Brain microvascular endothelial cell (primary cell): ENCODE measurements around the gene SLC35G6.

Experiments
- DNase-seq: peaks from one replicate; pipeline ENCODE4 v3.0.0-alpha.2; 2020
- H3K27ac ChIP-seq: fragments of 250-450 bp; sonication (Bioruptor Pico); 2 replicates; pipeline ENCODE4 v1.5.1; 2020; ENCODE audit warnings: mild to moderate bottlenecking, moderate library complexity
- H3K27me3 ChIP-seq: fragments of 250-450 bp; sonication (Bioruptor Pico); replicated peaks from 2 replicates; pipeline ENCODE4 v1.5.1; 2020; ENCODE audit warnings: mild to moderate bottlenecking
- H3K36me3 ChIP-seq: fragments of 250-450 bp; sonication (Bioruptor Pico); replicated peaks from 2 replicates; pipeline ENCODE4 v1.5.1; 2020; ENCODE audit warnings: mild to moderate bottlenecking
- H3K4me3 ChIP-seq: 2 replicates; pipeline ENCODE4 v1.5.1; 2011; ENCODE audit warnings: low read depth, mild to moderate bottlenecking, control low read depth, low read length, moderate library complexity
- CTCF ChIP-seq: IDR thresholded peaks from 2 replicates; pipeline ENCODE4 v1.5.1; 2011; ENCODE audit warnings: low read depth, mild to moderate bottlenecking, moderate library complexity, low read length, control low read depth, inconsistent platforms; ENCODE audit errors: missing control alignments
- in situ Hi-C: cut with HindIII; loops from 2 replicates; pipeline ENCODE4 v1.10.0; 2017; ENCODE audit warnings: low sequenced_read_pairs, low pct_ligation_motif_present

SLC35G6 gene

GRCh38 chr17:7528842-7529241 lies 47.6 kb downstream of the SLC35G6 start:
- Histone ChIP-seq H3K4me3 (no peak overlapping the region), H3K27ac (no peak overlapping the region), H3K27me3 (no peaks in the 10 kb centered on the region), H3K36me3 (no peaks in the 10 kb centered on the region)
- TF ChIP-seq CTCF, result no peak
- DNase-seq, result no peak
- in situ Hi-C loops, result no loop called here

DNA sequence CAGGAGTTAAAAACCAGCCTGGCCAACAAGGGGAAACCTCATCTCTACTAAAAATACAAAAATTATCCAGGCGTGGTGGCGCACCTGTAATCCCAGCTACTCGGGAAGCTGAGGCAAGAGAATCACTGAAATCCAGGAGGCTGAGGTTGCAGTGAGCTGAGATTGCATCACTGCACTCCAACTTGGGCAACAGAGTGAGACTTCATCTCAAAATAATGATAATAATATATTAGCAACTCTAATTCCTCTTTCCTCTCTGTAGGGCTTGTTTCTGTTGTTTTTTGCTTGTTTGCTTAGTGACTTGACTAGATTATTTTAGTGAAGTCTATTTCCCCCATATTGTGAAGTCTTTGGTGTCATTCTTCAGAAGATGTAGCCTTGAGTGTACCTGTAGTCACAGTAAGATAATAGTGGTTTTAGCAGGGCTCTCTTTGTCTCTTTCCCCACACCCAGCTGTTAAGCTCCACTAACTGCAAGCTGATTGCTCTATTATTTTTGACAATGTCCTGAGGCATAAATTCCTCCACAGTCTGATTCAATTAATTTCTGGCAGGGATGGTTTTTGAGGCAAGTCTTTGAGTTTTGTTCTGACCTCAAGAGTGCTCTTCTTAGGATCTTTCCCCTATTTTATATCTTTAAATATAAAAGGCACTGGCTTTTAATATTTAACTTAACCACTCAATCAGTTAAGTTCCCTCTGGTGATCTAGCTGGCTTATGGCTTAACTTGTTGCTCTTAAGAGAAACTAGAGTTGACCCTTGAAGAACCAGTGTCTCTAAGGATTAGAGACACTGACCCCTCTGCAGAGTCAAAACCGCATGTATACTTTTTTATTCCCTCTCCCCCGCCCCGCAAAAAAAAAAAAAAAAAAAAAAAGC lies 49.0 kb downstream of the SLC35G6 start:
- no peak for DNase-seq
- Histone ChIP-seq H3K36me3 (no peaks in the 10 kb centered on the region), H3K27me3 (no peaks in the 10 kb centered on the region), H3K4me3 (no peak overlapping the region), H3K27ac (no peak overlapping the region)
- in situ Hi-C loops, result no loop called here
- no peak for TF ChIP-seq CTCF
